OCI-LY3 (cell line): Measurements from ENCODE around the gene MMP17.

Source experiments
- EZH2phosphoT487 ChIP-seq: fragments of 200-600 bp; shearing (Covaris generic); IDR thresholded peaks from 2 replicates; pipeline ENCODE4 v1.6.1; 2018; ENCODE audit warnings: antibody characterized with exemption, mixed run types, low read depth
- TF ChIP-seq, protein P1 (sequence below): fragments of 200-600, 300-600 bp; sonication (generic); IDR thresholded peaks from 2 replicates; pipeline ENCODE4 v1.5.1; 2014; ENCODE audit warnings: antibody characterized with exemption, low read length, low read depth

- TF ChIP-seq, protein P1, sequence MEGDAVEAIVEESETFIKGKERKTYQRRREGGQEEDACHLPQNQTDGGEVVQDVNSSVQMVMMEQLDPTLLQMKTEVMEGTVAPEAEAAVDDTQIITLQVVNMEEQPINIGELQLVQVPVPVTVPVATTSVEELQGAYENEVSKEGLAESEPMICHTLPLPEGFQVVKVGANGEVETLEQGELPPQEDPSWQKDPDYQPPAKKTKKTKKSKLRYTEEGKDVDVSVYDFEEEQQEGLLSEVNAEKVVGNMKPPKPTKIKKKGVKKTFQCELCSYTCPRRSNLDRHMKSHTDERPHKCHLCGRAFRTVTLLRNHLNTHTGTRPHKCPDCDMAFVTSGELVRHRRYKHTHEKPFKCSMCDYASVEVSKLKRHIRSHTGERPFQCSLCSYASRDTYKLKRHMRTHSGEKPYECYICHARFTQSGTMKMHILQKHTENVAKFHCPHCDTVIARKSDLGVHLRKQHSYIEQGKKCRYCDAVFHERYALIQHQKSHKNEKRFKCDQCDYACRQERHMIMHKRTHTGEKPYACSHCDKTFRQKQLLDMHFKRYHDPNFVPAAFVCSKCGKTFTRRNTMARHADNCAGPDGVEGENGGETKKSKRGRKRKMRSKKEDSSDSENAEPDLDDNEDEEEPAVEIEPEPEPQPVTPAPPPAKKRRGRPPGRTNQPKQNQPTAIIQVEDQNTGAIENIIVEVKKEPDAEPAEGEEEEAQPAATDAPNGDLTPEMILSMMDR = no peak
- no peak for TF ChIP-seq EZH2phosphoT487
These were observed 8.7 kb downstream of the MMP17 start for GRCh38 chr12:131836714-131837397.
